Melanocyte of skin (primary cell): ENCODE data around the gene YEATS2. TPM values are rescaled to one million over a fixed set of nuclear protein-coding genes. Genes with fewer than 3 reads are reported as not detected.

ENCODE experiments used
- total RNA-seq, 2 donors: library from RNA; depleted of rRNA; stranded (reverse); fragments of >200 nt; gene quantifications; 2 replicates each; pipeline ENCODE4 v1.2.3, GENCODE V29; 2012

YEATS2 gene
- 10 to 100 TPM; 41.6 to 67.3 TPM for total RNA-seq

GRCh38 chr3:183697610-183698317 lies at the start of gene YEATS2:
TSS of gene YEATS2 (plus strand) at chr3:183697797. CDS start at chr3:183715163, 17,366 bp downstream.

DNA sequence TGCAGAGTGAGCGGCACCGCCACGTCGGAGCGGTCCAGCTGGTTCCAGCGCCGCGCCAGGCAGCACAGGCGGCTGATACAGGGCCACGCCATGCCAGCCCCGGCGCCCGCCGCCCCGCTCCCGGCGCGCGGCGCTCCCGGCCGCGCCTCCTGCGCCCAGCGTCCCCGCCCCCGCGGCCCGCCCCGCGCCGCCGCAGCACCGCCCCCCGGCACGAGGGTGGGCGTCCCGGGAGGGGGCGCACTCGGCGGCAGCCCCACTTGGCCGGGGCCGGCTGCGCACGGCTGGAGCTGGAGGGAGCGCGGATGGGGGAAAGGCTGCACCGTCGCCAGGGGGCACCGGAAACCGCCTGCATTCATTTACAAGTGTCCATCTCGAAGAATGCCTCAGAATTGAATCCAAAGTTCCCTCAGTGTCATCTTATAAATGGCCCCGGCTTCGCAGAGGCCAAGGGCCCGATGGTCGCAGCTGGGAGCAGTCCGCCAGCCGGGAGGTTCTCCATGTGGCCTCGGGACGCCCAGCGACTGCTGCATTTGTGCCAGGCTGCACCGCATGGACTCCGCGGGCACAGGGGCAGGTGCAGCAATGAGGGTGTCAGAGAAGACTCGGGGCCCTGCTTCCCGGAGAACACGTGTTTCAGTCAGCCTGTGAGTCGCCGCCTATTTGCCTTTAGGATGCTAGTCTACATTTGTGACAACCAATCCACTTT lies 128.0 kb downstream of the YEATS2 start, which contains the start of gene MAP6D1:
TSS of gene MAP6D1 (minus strand) at position 122 of the 706 bp plus-strand sequence. CDS start at position 92, 30 bp downstream.

Other genes starting within 250 kb of the YEATS2 start
- gene KLHL6, start 142.1 kb upstream of the YEATS2 start, total RNA-seq = 1 to 10 TPM; 2.1 to 2.3 TPM
- 10 to 100 TPM; 25.3 to 60.9 TPM for gene KLHL24, start 62.2 kb upstream of the YEATS2 start, total RNA-seq
- 1 to 10 TPM; 1.7 to 5.0 TPM for gene MAP6D1, start 127.8 kb downstream of the YEATS2 start, total RNA-seq
- gene PARL, start 187.1 kb downstream of the YEATS2 start, total RNA-seq = 10 to 100 TPM; 38.5 to 53.6 TPM